Thyroid gland (tissue), 4 donors: ENCODE results near the gene ADGRB3. TPM values are rescaled to one million over a fixed set of nuclear protein-coding genes. Genes with fewer than 3 reads are reported as not detected.

Experiments
- DNase-seq, 2 donors: peaks; one replicate each; pipeline ENCODE4 v3.0.0-alpha.2; 2019
- H3K27ac ChIP-seq, 3 donors: fragments of 200-600 bp; sonication (generic); 1 replicate in 2 of 3; 2 replicates in 1 of 3; pipeline ENCODE4 v1.5.1; 2016 to 2019; ENCODE audit warnings: mild to moderate bottlenecking in 1 of 3, moderate library complexity in 1 of 3
- H3K27me3 ChIP-seq: fragments of 200-600 bp; sonication (generic); one replicate; pipeline ENCODE4 v1.5.1; 2019
- H3K36me3 ChIP-seq, 2 donors: fragments of 200-600 bp; sonication (generic); one replicate each; pipeline ENCODE4 v1.5.1; 2016 to 2019
- H3K4me1 ChIP-seq, 2 donors: fragments of 200-600 bp; sonication (generic); one replicate each; pipeline ENCODE4 v1.5.1; 2017 to 2019
- H3K4me3 ChIP-seq, 3 donors: fragments of 200-600 bp; sonication (generic); replicated peaks in 1 of 3; 1 replicate in 2 of 3; 2 replicates in 1 of 3; pipeline ENCODE4 v1.5.1; 2016; ENCODE audit warnings: mild to moderate bottlenecking in 1 of 3
- H3K9me3 ChIP-seq: fragments of 200-600 bp; sonication (generic); one replicate; pipeline ENCODE4 v1.5.1; 2017
- CTCF ChIP-seq, 6 experiments: fragments of 200-600 bp in 3 of 6; fragments of 450-650 bp in 3 of 6; sonication (generic) in 3 of 6; IDR thresholded peaks; one replicate each; pipeline ENCODE4 v1.5.1; 2016 to 2019; ENCODE audit warnings: antibody characterized with exemption in 6 of 6, mild to moderate bottlenecking in 2 of 6, inconsistent platforms in 1 of 6, moderate library complexity in 1 of 6
- POLR2A ChIP-seq, 2 donors: fragments of 450-650 bp; IDR thresholded peaks; one replicate each; pipeline ENCODE4 v1.6.1; 2017; ENCODE audit warnings: antibody characterized with exemption in 2 of 2, mild to moderate bottlenecking in 2 of 2, moderate library complexity in 1 of 2
- WGBS, 2 donors: methylation state at CpG; one replicate each; pipeline ENCODE4 v1.1.5; 2017; 5-methylcytosine and 5-hydroxymethylcytosine counted together
- intact Hi-C: fragments of 100-400 bp; cut with DNase I; formaldehyde crosslinking; loops from one replicate; pipeline ENCODE4 v1.15.1; 2023
- total RNA-seq, 4 donors: library from RNA; depleted of rRNA; stranded (reverse); fragments of >200 nt; gene quantifications; one replicate each; pipeline ENCODE4 v1.2.3, GENCODE V29; 2016

ADGRB3 gene
- total RNA-seq, 4 donors from 2014 or later, result 0.45 to 3.0 (median 1.4) TPM

GRCh38 chr6:68635706-68636513 is 828 bp downstream of the ADGRB3 start:
- Histone ChIP-seq H3K27me3 (no peaks in the 10 kb centered on the region), H3K27ac (peak overlapping the region in 2 of 3 donors; percentile 25 to 68), H3K36me3 (no peaks in the 10 kb centered on the region), H3K4me1 (peaks cover 0 to 3% of the 10 kb centered on the region in 2 donors), H3K9me3 (no peaks in the 10 kb centered on the region), H3K4me3 (peak overlapping the region; percentile 46 to 55 (median 55))
- peak in 1 of 6 experiments; percentile 5 for TF ChIP-seq CTCF (IDR thresholded peaks at IDR 0.05)
- TF ChIP-seq POLR2A (IDR thresholded peaks at IDR 0.05), result no peak
- intact Hi-C loops, result no loop called here
- peak; percentile 13 to 22 for DNase-seq
- 3% methylated on average over 24 of the region's 24 CpGs for WGBS, 2 donors

- TF ChIP-seq CTCF (IDR thresholded peaks at IDR 0.05), result no peak
- no peak for TF ChIP-seq POLR2A (IDR thresholded peaks at IDR 0.05)
- no peak for DNase-seq
- Histone ChIP-seq H3K27ac (no peak overlapping the region), H3K36me3 (no peaks in the 10 kb centered on the region), H3K27me3 (no peaks in the 10 kb centered on the region), H3K9me3 (no peaks in the 10 kb centered on the region), H3K4me1 (peaks cover 0 to 3% of the 10 kb centered on the region in 2 donors), H3K4me3 (no peak overlapping the region)
- 50 to 65% methylated on average over 5 of the region's 5 CpGs for WGBS, 2 donors
- intact Hi-C loops, result no loop called here
Observed at GRCh38 chr6:68636666-68637065, 1.6 kb downstream of the ADGRB3 start.

- Histone ChIP-seq H3K4me3 (no peak overlapping the region), H3K4me1 (peaks cover 0 to 3% of the 10 kb centered on the region in 2 donors), H3K27ac (no peak overlapping the region), H3K36me3 (no peaks in the 10 kb centered on the region), H3K27me3 (no peaks in the 10 kb centered on the region), H3K9me3 (no peaks in the 10 kb centered on the region)
- no peak for DNase-seq
- no peak for TF ChIP-seq CTCF (IDR thresholded peaks at IDR 0.05)
- no peak for TF ChIP-seq POLR2A (IDR thresholded peaks at IDR 0.05)
- intact Hi-C loops, result no loop called here
- WGBS, 2 donors, result 70 to 73% methylated on average over 2 of the region's 2 CpGs
Observed at GRCh38 chr6:68637071-68637470, 2.0 kb downstream of the ADGRB3 start.

GRCh38 chr6:68637782-68638181 is 2.7 kb downstream of the ADGRB3 start:
- TF ChIP-seq CTCF (IDR thresholded peaks at IDR 0.05) (no peak), POLR2A (IDR thresholded peaks at IDR 0.05) (no peak)
- 0% methylated on average over 1 of the region's 1 CpG for WGBS, 2 donors
- intact Hi-C loops, result no loop called here
- no peak overlapping the region for H3K4me3 ChIP-seq
- no peaks in the 10 kb centered on the region for H3K36me3 ChIP-seq
- peaks cover 0 to 3% of the 10 kb centered on the region in 2 donors for H3K4me1 ChIP-seq
- H3K27me3 ChIP-seq, result no peaks in the 10 kb centered on the region
- no peaks in the 10 kb centered on the region for H3K9me3 ChIP-seq
- H3K27ac ChIP-seq, result no peak overlapping the region
- no peak for DNase-seq

GRCh38 chr6:68638230-68638900 is 3.3 kb downstream of the ADGRB3 start:
- no peak overlapping the region for H3K27ac ChIP-seq
- intact Hi-C loops, result no loop called here
- no peaks in the 10 kb centered on the region for H3K36me3 ChIP-seq
- peak; percentile 36 to 96 (median 56) for TF ChIP-seq CTCF (IDR thresholded peaks at IDR 0.05)
- no peak for TF ChIP-seq POLR2A (IDR thresholded peaks at IDR 0.05)
- WGBS, 2 donors, result 28 to 30% methylated on average over 11 of the region's 11 CpGs
- H3K4me1 ChIP-seq, result peaks cover 0 to 3% of the 10 kb centered on the region in 2 donors
- H3K9me3 ChIP-seq, result no peaks in the 10 kb centered on the region
- peak; percentile 29 to 58 for DNase-seq
- no peak overlapping the region for H3K4me3 ChIP-seq
- no peaks in the 10 kb centered on the region for H3K27me3 ChIP-seq
